K562 (cell line): ENCODE data around the gene IL1RN. TPM values are rescaled to one million over a fixed set of nuclear protein-coding genes. Genes with fewer than 3 reads are reported as not detected.
A peak's percentile ranks its signal among the peaks of the same experiment; 100 is the strongest.

ENCODE experiments used
- ARNT ChIP-seq, 2 experiments: fragments of 450-650 bp; IDR thresholded peaks; 2 replicates each; pipeline ENCODE4 v1.6.1; 2016; ENCODE audit warnings: mild to moderate bottlenecking in 1 of 2
- BRF2 ChIP-seq: IDR thresholded peaks from 3 replicates; pipeline ENCODE4 v1.6.1; 2011; ENCODE audit warnings: borderline replicate concordance, mild to moderate bottlenecking; ENCODE audit not compliant: insufficient read length, insufficient read depth
- CTCF ChIP-seq, 3 experiments: IDR thresholded peaks in 2 of 3; conservative IDR thresholded peaks in 1 of 3; 2 replicates each; pipeline ENCODE4 v1.5.1; 2011 to 2012; ENCODE audit warnings: low read length in 3 of 3, mild to moderate bottlenecking in 3 of 3, control low read depth in 2 of 3, improper control_type of control experiment in 1 of 3, inconsistent platforms in 1 of 3, low read depth in 1 of 3, mixed read lengths in 1 of 3, moderate library complexity in 1 of 3; ENCODE audit not compliant: insufficient read depth in 2 of 3
- HES1 ChIP-seq: fragments of 450-650 bp; IDR thresholded peaks from 2 replicates; pipeline ENCODE4 v1.6.1; 2016; ENCODE audit warnings: low read depth, mild to moderate bottlenecking, moderate library complexity
- NCOR1 ChIP-seq: fragments of 450-650 bp; IDR thresholded peaks from 2 replicates; pipeline ENCODE4 v1.6.1; 2016; ENCODE audit warnings: mild to moderate bottlenecking, moderate library complexity
- NFE2L1 ChIP-seq: fragments of 450-650 bp; IDR thresholded peaks from 2 replicates; pipeline ENCODE4 v1.6.1; 2016; ENCODE audit warnings: missing genetic modification characterization, low read depth, mild to moderate bottlenecking, missing compliant biosample characterization, moderate library complexity, borderline replicate concordance
- NFRKB ChIP-seq: fragments of 450-650 bp; IDR thresholded peaks from 2 replicates; pipeline ENCODE4 v1.6.1; 2016; ENCODE audit warnings: low read depth
- REST ChIP-seq, 2 experiments: fragments of 450-650 bp; formaldehyde crosslinking in 1 of 2; IDR thresholded peaks; 2 replicates each; pipeline versions ENCODE4 v1.4.0 to v1.6.1; 2014 to 2020; ENCODE audit warnings: mild to moderate bottlenecking in 2 of 2, borderline replicate concordance in 1 of 2, low read depth in 1 of 2
- SLC30A9 ChIP-seq: fragments of 250-450 bp; sonication (Bioruptor Pico); IDR thresholded peaks from 2 replicates; pipeline ENCODE4 v1.8.0; 2022; ENCODE audit warnings: mild to moderate bottlenecking, moderate library complexity
- SMAD4 ChIP-seq: fragments of 250-450 bp; sonication (Bioruptor Pico); conservative IDR thresholded peaks from 2 replicates; pipeline ENCODE4 v1.8.0; 2021; ENCODE audit warnings: inconsistent platforms, mild to moderate bottlenecking, moderate library complexity
- THAP7 ChIP-seq: fragments of 250-450 bp; sonication (Bioruptor Pico); IDR thresholded peaks from 2 replicates; pipeline ENCODE4 v1.5.0; 2021
- ZFP30 ChIP-seq: fragments of 250-450 bp; sonication (Bioruptor Pico); IDR thresholded peaks from 2 replicates; pipeline ENCODE4 v1.8.0; 2022; ENCODE audit warnings: moderate library complexity, mild to moderate bottlenecking, inconsistent platforms, borderline replicate concordance
- ZNF316 ChIP-seq: fragments of 450-650 bp; IDR thresholded peaks from 2 replicates; pipeline ENCODE4 v1.6.1; 2016
- polyA plus RNA-seq, 8 experiments: library from polyadenylated mRNA; depleted of rRNA in 4 of 8; stranded (reverse) in 5 of 8; unstranded in 3 of 8; fragments of >200 nt; fragmentation: Nextera tagmentation in 2 of 8; fragmentation: Illumina TruSeq in 1 of 8; extraction: Ambion mirVana in 2 of 8; extraction: Trizol in 1 of 8; gene quantifications; 2 replicates each; pipeline versions ENCODE4 v1.2.1 to v1.2.3, GENCODE V29; 2011 to 2014; ENCODE audit warnings: inconsistent platforms in 1 of 8, missing spikeins in 1 of 8
- total RNA-seq, 7 experiments: library from RNA; depleted of rRNA in 6 of 7; stranded (reverse); fragments of >200 nt in 6 of 7; fragmentation: Illumina TruSeq in 2 of 7; extraction: Trizol in 2 of 7; gene quantifications; 2 replicates each; pipeline versions ENCODE4 v1.2.1 to v1.2.3, GENCODE V29; 2011 to 2021; ENCODE audit warnings: low replicate concordance in 1 of 7

IL1RN gene
- total and polyA plus RNA-seq, 9 of the 15 experiments (the other 6 are each of a cell fraction or from before 2014, with no cell fraction given): 0.13 TPM; not detected in 8

GRCh38 chr2:113138428-113139322 lies 11.3 kb downstream of the IL1RN start (continued):
- TF ChIP-seq REST (IDR thresholded peaks at IDR 0.05; ENCODE audit: borderline replicate concordance): peak; percentile 59; the same call in 1 of the 2 replicates
- TF ChIP-seq REST (CRISPR knock-in tag; IDR thresholded peaks at IDR 0.05; ENCODE audit: low read depth): no peak
- no peak for TF ChIP-seq SMAD4 (CRISPR knock-in tag)
- no peak for TF ChIP-seq NFE2L1 (tag)
- no peak for TF ChIP-seq NFRKB
- TF ChIP-seq ARNT (IDR thresholded peaks at IDR 0.05): 0 out of 4 replicates have a peak, but pooled peaks of 1 of the 2 experiments have one; percentile 24
- peak; percentile 71 to 87 (median 78) for TF ChIP-seq CTCF (IDR thresholded peaks at IDR 0.05 in 2 of 3, conservative IDR thresholded peaks at IDR 0.05 in 1 of 3; ENCODE audit: insufficient read depth in 2 of 3, low read depth in 1 of 3, low read length in 3 of 3)
- TF ChIP-seq NCOR1: no peak
- no peak for TF ChIP-seq BRF2
- no peak for TF ChIP-seq HES1
- peak; percentile 49; the same call in 1 of the 2 replicates for TF ChIP-seq ZNF316
- no peak for TF ChIP-seq ZFP30 (CRISPR knock-in tag)
- TF ChIP-seq THAP7 (CRISPR knock-in tag): no peak
- TF ChIP-seq SLC30A9: no peak
